ENCODE results near the gene IL3RA. TPM values are rescaled to one million over a fixed set of nuclear protein-coding genes. Genes with fewer than 3 reads are reported as not detected.
A peak's percentile ranks its signal among the peaks of the same experiment; 100 is the strongest.

The IL3RA gene
- 10 to 100 TPM in 1 of 4 donors, 1 to 10 TPM in 3; 3.3 to 17.7 (median 6.3) TPM for total RNA-seq

- peak within 1 kb of the TSS in 2 of 4 donors; percentile 42 to 81 for H3K27ac ChIP-seq
- WGBS, 2 donors = 12 to 19% methylated on average over 14 of the region's 14 CpGs
- DNase-seq (ENCODE audit: low spot score in 2 of 2) = peak in 1 of 2 donors; percentile 59
- peaks cover 0 to 27% (median 0%) of the 10 kb centered on the region in 3 donors for H3K36me3 ChIP-seq
- peaks cover 0 to 15% (median 0%) of the 10 kb centered on the region in 4 donors for H3K9me3 ChIP-seq
- TF ChIP-seq EP300 (IDR thresholded peaks at IDR 0.05) = peak in 1 of 2 donors; percentile 66
- TF ChIP-seq, protein P1, sequence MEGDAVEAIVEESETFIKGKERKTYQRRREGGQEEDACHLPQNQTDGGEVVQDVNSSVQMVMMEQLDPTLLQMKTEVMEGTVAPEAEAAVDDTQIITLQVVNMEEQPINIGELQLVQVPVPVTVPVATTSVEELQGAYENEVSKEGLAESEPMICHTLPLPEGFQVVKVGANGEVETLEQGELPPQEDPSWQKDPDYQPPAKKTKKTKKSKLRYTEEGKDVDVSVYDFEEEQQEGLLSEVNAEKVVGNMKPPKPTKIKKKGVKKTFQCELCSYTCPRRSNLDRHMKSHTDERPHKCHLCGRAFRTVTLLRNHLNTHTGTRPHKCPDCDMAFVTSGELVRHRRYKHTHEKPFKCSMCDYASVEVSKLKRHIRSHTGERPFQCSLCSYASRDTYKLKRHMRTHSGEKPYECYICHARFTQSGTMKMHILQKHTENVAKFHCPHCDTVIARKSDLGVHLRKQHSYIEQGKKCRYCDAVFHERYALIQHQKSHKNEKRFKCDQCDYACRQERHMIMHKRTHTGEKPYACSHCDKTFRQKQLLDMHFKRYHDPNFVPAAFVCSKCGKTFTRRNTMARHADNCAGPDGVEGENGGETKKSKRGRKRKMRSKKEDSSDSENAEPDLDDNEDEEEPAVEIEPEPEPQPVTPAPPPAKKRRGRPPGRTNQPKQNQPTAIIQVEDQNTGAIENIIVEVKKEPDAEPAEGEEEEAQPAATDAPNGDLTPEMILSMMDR (IDR thresholded peaks at IDR 0.05) = no peak
- TF ChIP-seq POLR2A (IDR thresholded peaks at IDR 0.05) = no peak
- H3K4me1 ChIP-seq = peaks cover 0 to 4% (median 1%) of the 10 kb centered on the region in 4 donors
- peak within 1 kb of the TSS; percentile 20 to 52 (median 24) for H3K4me3 ChIP-seq
- no peaks in the 10 kb centered on the region for H3K27me3 ChIP-seq
These were observed at the start of gene IL3RA for GRCh38 chrX:1336331-1336943. TSS of gene IL3RA (plus strand) at chrX:1336785. CDS start at chrX:1341766, 4,981 bp downstream.

GRCh38 chrX:1289535-1289934 lies 47.0 kb upstream of the IL3RA start:
- no peak for DNase-seq (ENCODE audit: low spot score in 2 of 2)

GRCh38 chrX:1291110-1291740 lies 45.4 kb upstream of the IL3RA start:
- TF ChIP-seq POLR2A (IDR thresholded peaks at IDR 0.05) = no peak
- no peak for TF ChIP-seq EP300 (IDR thresholded peaks at IDR 0.05)
- TF ChIP-seq, protein P1 (IDR thresholded peaks at IDR 0.05) = no peak
- H3K4me1 ChIP-seq = no peaks in the 10 kb centered on the region
- H3K27ac ChIP-seq = no peak overlapping the region
- no peak overlapping the region for H3K4me3 ChIP-seq
- H3K27me3 ChIP-seq = no peaks in the 10 kb centered on the region
- peaks cover 0 to 7% (median 0%) of the 10 kb centered on the region in 4 donors for H3K9me3 ChIP-seq
- DNase-seq (ENCODE audit: low spot score in 2 of 2) = no peak
- 84 to 86% methylated on average over 9 of the region's 9 CpGs for WGBS, 2 donors
- H3K36me3 ChIP-seq = no peaks in the 10 kb centered on the region

More at GRCh38 chrX:1289535-1289934, 47.0 kb upstream of the IL3RA start:
- TF ChIP-seq, protein P1 (IDR thresholded peaks at IDR 0.05) = no peak
- TF ChIP-seq POLR2A (IDR thresholded peaks at IDR 0.05) (no peak), EP300 (IDR thresholded peaks at IDR 0.05) (no peak)
- Histone ChIP-seq H3K36me3 (no peaks in the 10 kb centered on the region), H3K27me3 (no peaks in the 10 kb centered on the region), H3K4me3 (no peak overlapping the region), H3K9me3 (peaks cover 0 to 7% (median 0%) of the 10 kb centered on the region in 4 donors), H3K4me1 (no peaks in the 10 kb centered on the region), H3K27ac (no peak overlapping the region)
- 83 to 90% methylated on average over 1 of the region's 1 CpG for WGBS, 2 donors

DNA sequence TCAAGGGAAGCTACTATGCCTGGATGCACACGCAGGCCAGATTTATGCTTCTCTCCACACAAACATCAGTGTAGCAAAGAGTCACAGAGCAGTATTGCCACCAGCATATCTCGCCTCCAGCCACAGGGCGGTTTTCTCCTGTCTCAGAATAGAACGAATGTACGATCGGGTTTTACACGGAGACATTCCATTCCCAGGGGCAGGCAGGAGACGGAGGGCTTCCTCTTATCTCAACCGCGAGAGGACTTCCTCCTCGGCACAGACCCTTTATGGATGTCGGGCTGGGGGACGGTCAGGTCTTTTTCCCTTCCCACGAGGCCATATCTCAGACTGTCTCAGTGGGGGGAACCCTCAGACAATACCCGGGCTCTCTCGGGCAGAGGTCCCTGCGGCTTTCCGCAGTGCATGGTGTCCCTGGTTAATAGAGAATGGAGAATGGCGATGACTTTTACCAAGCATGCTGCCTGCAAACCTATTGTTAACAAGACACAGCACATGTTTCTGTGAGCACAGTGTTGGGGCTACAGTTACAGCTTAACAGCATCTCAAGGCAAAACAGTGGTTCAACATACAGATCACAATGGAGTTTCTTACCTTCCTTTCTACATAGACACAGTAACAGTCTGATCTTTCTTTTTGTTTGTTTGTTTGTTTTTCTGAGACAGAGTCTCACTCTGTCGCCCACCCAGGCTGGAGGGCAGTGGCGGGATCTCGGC lies 43.9 kb upstream of the IL3RA start:
- no peaks in the 10 kb centered on the region for H3K27me3 ChIP-seq
- WGBS, 2 donors = 24 to 26% methylated on average over 22 of the region's 22 CpGs
- DNase-seq (ENCODE audit: low spot score in 2 of 2) = no peak
- H3K36me3 ChIP-seq = no peaks in the 10 kb centered on the region
- peaks cover 0 to 7% (median 0%) of the 10 kb centered on the region in 4 donors for H3K9me3 ChIP-seq
- no peak overlapping the region for H3K4me3 ChIP-seq
- H3K4me1 ChIP-seq = no peaks in the 10 kb centered on the region
- TF ChIP-seq, protein P1 (IDR thresholded peaks at IDR 0.05) = no peak
- TF ChIP-seq EP300 (IDR thresholded peaks at IDR 0.05) = no peak
- TF ChIP-seq POLR2A (IDR thresholded peaks at IDR 0.05) = no peak
- no peak overlapping the region for H3K27ac ChIP-seq
